NCI-H187 treated with DMSO at 0.1 percent for 48 hours (cell line): ENCODE measurements around the gene AFDN.
"Not testable (repeated sequence)": the region's sequence is repeated elsewhere in the genome, so short reads cannot be mapped to it uniquely, and the experiment has no call there.

Experiments
- DNase-seq: peaks from one replicate; lab custom pipeline; 2025; lab: John Stamatoyannopoulos, UW

Gene AFDN

GRCh38 chr6:167951781-167952511 lies 125.2 kb downstream of the AFDN start:
- DNase-seq: no peak

DNA sequence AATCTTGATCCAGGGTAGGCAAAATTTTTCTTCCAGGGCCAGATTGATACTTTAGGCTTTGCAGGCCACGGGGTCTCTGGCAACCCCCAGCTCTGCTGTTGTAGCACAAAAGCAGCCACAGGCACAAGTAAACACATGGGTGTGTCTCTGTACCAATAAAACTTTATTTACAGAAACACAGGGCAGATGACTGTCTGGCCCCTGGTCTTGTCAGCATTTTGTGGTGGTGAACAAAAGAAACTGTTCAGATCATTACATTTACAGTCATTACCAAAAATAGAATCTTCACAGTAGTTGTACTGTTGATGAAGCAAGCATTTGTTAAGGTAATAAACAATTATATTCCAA lies 125.8 kb downstream of the AFDN start:
- DNase-seq: no peak

DNA sequence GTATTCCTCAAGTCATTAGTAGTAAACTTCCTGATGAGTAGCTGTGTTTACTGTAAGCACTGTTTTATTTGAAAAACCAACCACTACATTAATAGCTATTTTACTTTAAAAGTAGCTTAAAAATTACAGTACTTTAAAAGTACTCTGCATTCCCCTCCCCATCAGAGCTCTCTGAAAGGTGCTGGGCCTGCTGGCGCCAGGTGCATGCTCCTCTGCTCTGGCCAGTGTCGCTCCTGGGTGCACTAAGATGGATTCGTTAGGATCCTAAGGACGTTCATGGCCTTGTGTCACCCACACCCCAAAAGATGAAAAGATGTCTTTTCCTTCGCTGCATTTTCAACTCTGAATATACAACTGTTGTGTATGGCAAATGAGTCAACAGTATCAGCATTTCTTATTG lies 126.8 kb downstream of the AFDN start:
- no peak for DNase-seq

GRCh38 chr6:167954151-167954550 lies 127.4 kb downstream of the AFDN start:
- DNase-seq: no peak

- DNase-seq: no peak
Measured at GRCh38 chr6:167956491-167956890, 129.8 kb downstream of the AFDN start.

GRCh38 chr6:167956983-167957492 lies 130.3 kb downstream of the AFDN start:
- no peak for DNase-seq

DNA sequence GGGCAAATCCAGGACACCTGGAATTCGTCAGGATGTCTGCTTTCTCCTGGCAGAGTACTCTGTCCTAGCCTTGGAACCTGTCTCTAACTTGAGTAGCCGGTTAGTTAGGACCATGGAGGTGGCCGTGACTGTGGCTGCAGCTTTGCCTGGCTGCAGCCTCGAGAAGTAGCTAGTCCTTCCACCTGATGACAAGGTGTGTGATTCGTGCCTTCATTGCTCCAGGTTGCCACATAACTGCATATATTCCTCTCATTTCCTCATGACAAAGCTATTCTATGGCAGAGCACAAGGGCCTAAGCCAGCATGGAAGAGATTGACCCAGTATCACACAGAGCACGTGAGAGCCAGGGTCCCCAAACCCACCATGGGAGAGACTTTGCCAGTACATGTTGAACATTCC lies 130.9 kb downstream of the AFDN start:
- DNase-seq: no peak

DNA sequence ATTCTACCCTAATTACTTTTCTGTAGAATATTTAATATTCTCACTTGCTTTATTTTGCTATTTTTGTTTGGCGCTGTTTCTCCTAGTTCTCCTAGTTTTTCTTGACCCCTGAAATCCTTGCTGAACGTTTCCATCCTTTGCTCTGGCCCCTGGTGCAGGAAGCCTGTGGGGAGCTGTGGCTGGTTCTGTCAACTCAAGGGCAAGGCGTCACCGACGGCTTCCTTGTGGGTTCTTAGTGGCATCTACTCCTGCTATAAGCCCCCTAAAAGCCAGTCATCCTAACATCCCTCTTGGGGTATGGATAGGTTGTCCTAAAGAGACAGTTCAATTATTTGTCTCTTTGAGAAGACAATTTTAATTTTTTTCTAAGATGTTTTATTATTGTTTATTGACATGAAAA lies 133.9 kb downstream of the AFDN start:
- no peak for DNase-seq

DNA sequence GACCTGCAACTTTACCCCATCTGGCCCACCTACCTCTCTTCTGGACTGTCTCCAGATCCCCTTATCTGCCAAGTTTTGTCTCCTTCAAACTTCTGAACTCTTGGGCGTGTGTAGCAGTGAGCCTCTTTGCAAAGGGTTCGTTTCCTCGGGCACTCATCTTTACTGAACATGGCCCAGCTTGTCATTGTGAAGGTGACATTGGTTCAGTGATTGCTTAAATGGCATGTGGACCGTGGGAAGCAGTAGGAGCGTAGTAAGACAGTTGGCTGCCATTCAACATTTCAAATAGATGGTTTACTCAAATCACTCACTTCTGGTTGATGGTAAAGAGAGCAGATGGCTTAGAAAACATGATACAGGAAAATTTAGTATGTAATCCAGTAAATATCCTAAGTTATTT lies 136.0 kb downstream of the AFDN start:
- DNase-seq: no peak

- no peak for DNase-seq
Measured at GRCh38 chr6:167963589-167964057, 136.9 kb downstream of the AFDN start.

DNA sequence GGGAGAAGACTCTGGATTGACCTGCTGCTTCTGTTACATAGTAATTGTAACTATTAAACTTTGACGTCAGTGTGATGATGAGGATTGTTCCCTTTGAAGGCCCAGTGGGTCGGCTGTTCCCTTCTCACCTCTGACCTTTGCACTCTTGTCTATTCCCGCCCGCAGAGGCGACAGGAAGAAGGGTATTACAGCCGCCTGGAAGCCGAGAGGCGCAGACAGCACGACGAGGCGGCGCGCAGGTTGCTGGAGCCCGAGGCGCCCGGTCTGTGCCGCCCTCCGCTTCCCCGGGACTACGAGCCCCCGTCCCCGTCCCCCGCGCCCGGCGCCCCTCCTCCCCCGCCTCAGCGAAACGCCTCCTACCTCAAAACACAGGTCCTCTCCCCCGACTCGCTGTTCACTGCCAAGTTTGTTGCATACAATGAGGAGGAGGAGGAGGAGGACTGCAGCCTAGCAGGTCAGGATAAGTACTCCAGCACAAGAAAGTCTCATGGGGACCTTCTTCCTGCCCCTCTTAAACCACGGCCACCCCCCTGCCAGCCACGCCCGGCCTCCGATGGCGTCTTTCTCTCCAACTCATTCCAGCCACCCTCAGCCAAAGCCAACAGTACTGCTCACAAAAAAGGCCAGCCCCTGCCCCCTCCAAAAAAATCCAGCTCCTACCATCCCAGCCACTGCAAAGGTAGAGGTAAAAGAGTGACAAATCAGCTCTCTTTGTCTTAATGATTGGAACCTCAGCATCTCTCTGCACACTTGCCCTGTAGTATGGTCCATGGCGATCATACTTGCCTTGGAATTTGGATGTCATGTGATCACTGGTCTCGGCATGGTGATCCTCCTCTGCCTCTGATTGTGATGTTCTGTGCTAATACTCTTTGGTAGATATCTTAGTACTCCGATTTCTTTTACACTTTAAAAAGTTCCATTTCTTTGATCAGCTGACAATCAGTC lies 139.2 kb downstream of the AFDN start:
- DNase-seq: no peak

DNA sequence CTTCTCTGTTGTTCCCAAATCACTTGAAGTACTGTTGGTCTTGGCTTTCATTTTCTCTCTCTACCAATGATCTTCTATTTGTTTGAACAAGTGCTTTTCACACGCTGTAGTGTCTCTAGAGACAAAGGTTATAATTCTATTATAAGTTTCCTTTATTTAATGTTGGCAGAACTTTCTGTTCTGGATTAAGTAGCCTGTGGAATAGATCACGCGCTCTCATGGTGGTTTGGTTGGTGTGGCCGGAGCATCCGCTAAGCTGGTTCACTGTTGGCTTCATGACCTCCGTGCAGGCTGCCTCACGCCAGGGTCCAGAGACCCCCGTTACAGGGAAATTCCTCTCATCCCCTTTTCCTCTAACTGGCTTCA lies 139.8 kb downstream of the AFDN start:
- DNase-seq: no peak

GRCh38 chr6:167968091-167968490 lies 141.4 kb downstream of the AFDN start:
- no peak for DNase-seq

DNA sequence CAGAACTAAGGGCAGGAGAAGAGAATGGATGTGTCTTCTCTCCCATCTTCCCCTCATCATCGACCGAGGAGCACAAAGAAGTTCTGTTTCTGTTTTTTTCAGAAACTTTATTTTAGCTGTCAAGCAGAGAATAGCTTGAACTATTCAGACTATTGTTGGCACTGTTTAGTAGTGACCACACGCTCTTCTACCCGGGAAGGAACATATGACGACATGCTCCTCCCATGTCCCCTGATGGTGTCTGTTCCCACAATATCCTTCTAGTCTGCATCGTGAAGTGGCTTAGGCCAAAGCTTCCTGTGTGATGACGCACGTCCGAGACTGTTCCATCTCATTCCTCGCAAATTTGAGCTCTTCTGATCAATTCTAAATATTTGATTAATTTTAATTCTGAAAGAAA lies 143.5 kb downstream of the AFDN start:
- no peak for DNase-seq

GRCh38 chr6:167972193-167972592 lies 145.5 kb downstream of the AFDN start:
- DNase-seq: no peak

GRCh38 chr6:167973148-167973885 lies 146.6 kb downstream of the AFDN start:
- DNase-seq: no peak

- DNase-seq: no peak
Measured at GRCh38 chr6:167974640-167975344, 148.1 kb downstream of the AFDN start.

- no peak for DNase-seq
Measured at GRCh38 chr6:167975458-167975857, 148.7 kb downstream of the AFDN start.

DNA sequence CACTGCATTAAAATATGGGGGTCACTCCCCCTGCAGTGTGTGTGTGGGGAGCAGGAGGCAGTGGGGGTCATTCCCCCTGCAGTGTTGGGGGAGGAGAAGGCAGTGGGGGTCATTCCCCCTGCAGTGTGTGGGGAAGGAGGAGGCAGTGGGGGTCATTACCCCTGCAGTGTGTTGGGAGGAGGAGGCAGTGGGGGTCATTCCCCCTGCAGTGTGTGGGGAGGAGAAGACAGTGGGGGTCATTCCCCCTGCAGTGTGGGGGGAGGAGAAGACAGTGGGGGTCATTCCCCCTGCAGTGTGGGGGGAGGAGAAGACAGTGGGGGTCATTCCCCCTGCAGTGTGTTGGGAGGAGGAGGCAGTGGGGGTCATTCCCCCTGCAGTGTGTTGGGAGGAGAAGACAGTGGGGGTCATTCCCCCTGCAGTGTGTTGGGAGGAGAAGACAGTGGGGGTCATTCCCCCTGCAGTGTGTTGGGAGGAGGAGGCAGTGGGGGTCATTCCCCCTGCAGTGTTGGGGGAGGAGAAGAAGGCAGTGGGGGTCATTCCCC lies 149.5 kb downstream of the AFDN start:
- DNase-seq: not testable (repeated sequence)

DNA sequence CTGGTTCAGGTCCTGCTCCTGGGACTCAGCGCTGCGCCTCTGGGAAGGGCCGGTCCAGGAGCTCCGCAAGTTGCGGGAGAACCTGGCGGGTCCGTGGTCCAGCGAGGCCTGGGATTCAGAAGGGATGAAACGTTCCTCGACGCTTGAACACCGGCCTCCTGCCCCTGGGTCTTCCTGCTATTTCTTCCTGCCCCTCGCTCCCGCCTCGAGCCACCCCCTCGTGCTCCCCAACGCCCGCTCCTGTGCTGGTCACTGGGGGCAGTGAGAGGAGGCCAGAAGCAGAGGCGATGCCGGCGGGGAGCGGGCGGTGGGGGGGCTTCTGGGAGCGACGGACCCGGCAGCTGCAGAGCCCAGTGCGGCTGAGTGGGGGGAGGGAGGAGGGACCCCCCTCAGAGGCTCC lies 150.0 kb downstream of the AFDN start:
- no peak for DNase-seq

GRCh38 chr6:167977717-167978467 lies 151.2 kb downstream of the AFDN start:
- DNase-seq: no peak
